HEK293 (cell line): ENCODE data around the gene PLOD3.

Experiments
- CTCF ChIA-PET: fragments of 350-600 bp; formaldehyde crosslinking; extraction: SDS; loops from one replicate; lab custom pipeline; 2021; ENCODE audit warnings: antibody characterized with exemption; lab: Yijun Ruan, JAX
- POLR2A ChIA-PET: fragments of 300-600 bp; formaldehyde crosslinking; extraction: SDS; loops from one replicate; lab custom pipeline; 2020; ENCODE audit warnings: antibody characterized with exemption, inconsistent platforms; lab: Yijun Ruan, JAX
- H3K27ac ChIP-seq: fragments of 200-500 bp; sonication (Bioruptor generic); 2 replicates; pipeline ENCODE4 v1.5.1; 2014; ENCODE audit warnings: low read depth, low read length, control low read depth, inconsistent platforms; ENCODE audit errors: extremely low read depth
- H3K36me3 ChIP-seq, 2 experiments: fragments of 200-500 bp in 1 of 2; sonication (Bioruptor generic) in 1 of 2; 1 replicate in 1 of 2; 2 replicates in 1 of 2; pipeline ENCODE4 v1.5.1; 2014 to 2017; ENCODE audit warnings: inconsistent platforms in 2 of 2, low read length in 2 of 2; ENCODE audit not compliant: control insufficient read depth in 2 of 2, insufficient read depth in 1 of 2
- H3K4me1 ChIP-seq: fragments of 200-500 bp; sonication (Bioruptor generic); 2 replicates; pipeline ENCODE4 v1.5.1; 2014; ENCODE audit warnings: mild to moderate bottlenecking, low read length, inconsistent platforms; ENCODE audit not compliant: control insufficient read depth, insufficient read depth
- H3K4me3 ChIP-seq: 2 replicates; pipeline ENCODE4 v1.5.1; 2011; ENCODE audit warnings: low read depth, mild to moderate bottlenecking, control low read depth, low read length, moderate library complexity
- H3K9me3 ChIP-seq: fragments of 200-500 bp; sonication (Bioruptor generic); 2 replicates; pipeline ENCODE4 v1.5.1; 2014; ENCODE audit warnings: low read depth, low read length, inconsistent platforms; ENCODE audit not compliant: control insufficient read depth, insufficient read depth
- BCL11B ChIP-seq: fragments of 450-650 bp; formaldehyde crosslinking; IDR thresholded peaks from 2 replicates; pipeline ENCODE4 v1.5.1; 2016; ENCODE audit warnings: low read depth, missing biosample characterization, missing genetic modification characterization
- CTCF ChIP-seq: fragments of 450-650 bp; formaldehyde crosslinking; IDR thresholded peaks from 2 replicates; pipeline ENCODE4 v1.5.1; 2016; ENCODE audit warnings: missing biosample characterization, missing genetic modification characterization
- EGR2 ChIP-seq: fragments of 450-650 bp; formaldehyde crosslinking; IDR thresholded peaks from 2 replicates; pipeline ENCODE4 v1.5.1; 2016; ENCODE audit warnings: low read depth, missing biosample characterization, missing genetic modification characterization
- KLF16 ChIP-seq: fragments of 450-650 bp; formaldehyde crosslinking; IDR thresholded peaks from 2 replicates; pipeline ENCODE4 v1.5.1; 2017; ENCODE audit warnings: missing biosample characterization, missing genetic modification characterization
- MYNN ChIP-seq: fragments of 450-650 bp; formaldehyde crosslinking; IDR thresholded peaks from 2 replicates; pipeline ENCODE4 v1.5.1; 2016; ENCODE audit warnings: missing biosample characterization, missing genetic modification characterization, borderline replicate concordance
- MZF1 ChIP-seq: fragments of 450-650 bp; formaldehyde crosslinking; IDR thresholded peaks from 2 replicates; pipeline ENCODE4 v1.5.1; 2017; ENCODE audit warnings: missing biosample characterization, missing genetic modification characterization, borderline replicate concordance
- SCRT1 ChIP-seq: fragments of 450-650 bp; formaldehyde crosslinking; IDR thresholded peaks from 2 replicates; pipeline ENCODE4 v1.5.1; 2016; ENCODE audit warnings: missing biosample characterization, missing genetic modification characterization, borderline replicate concordance
- SCRT2 ChIP-seq: fragments of 450-650 bp; formaldehyde crosslinking; IDR thresholded peaks from 2 replicates; pipeline ENCODE4 v1.5.1; 2016; ENCODE audit warnings: missing biosample characterization, missing genetic modification characterization
- ZBTB26 ChIP-seq: fragments of 450-650 bp; formaldehyde crosslinking; optimal IDR thresholded peaks from 2 replicates; pipeline ENCODE3; 2016; ENCODE audit warnings: missing biosample characterization, mild to moderate bottlenecking, missing genetic modification characterization
- ZFP41 ChIP-seq: fragments of 450-650 bp; formaldehyde crosslinking; IDR thresholded peaks from 2 replicates; pipeline ENCODE4 v1.5.1; 2016; ENCODE audit warnings: missing biosample characterization, missing genetic modification characterization, borderline replicate concordance
- ZNF146 ChIP-seq: fragments of 450-650 bp; formaldehyde crosslinking; IDR thresholded peaks from 2 replicates; pipeline ENCODE4 v1.5.1; 2016; ENCODE audit warnings: missing biosample characterization, missing genetic modification characterization
- ZNF175 ChIP-seq: fragments of 450-650 bp; formaldehyde crosslinking; IDR thresholded peaks from 2 replicates; pipeline ENCODE4 v1.5.1; 2016; ENCODE audit warnings: missing biosample characterization, missing genetic modification characterization
- ZNF248 ChIP-seq: fragments of 450-650 bp; formaldehyde crosslinking; IDR thresholded peaks from 2 replicates; pipeline ENCODE4 v1.5.1; 2017; ENCODE audit warnings: missing biosample characterization, missing genetic modification characterization
- ZNF266 ChIP-seq: fragments of 450-650 bp; formaldehyde crosslinking; IDR thresholded peaks from 2 replicates; pipeline ENCODE4 v1.5.1; 2016; ENCODE audit warnings: missing biosample characterization, missing genetic modification characterization, low read depth
- ZNF362 ChIP-seq: fragments of 450-650 bp; formaldehyde crosslinking; IDR thresholded peaks from 2 replicates; pipeline ENCODE4 v1.5.1; 2016; ENCODE audit warnings: missing biosample characterization, missing genetic modification characterization
- ZNF426 ChIP-seq: fragments of 450-650 bp; formaldehyde crosslinking; IDR thresholded peaks from 2 replicates; pipeline ENCODE4 v1.5.1; 2017; ENCODE audit warnings: missing biosample characterization, missing genetic modification characterization, mild to moderate bottlenecking, inconsistent platforms, moderate library complexity
- ZNF529 ChIP-seq: fragments of 450-650 bp; formaldehyde crosslinking; IDR thresholded peaks from 2 replicates; pipeline ENCODE4 v1.5.1; 2017; ENCODE audit warnings: missing genetic modification characterization, missing biosample characterization; ENCODE audit not compliant: insufficient replicate concordance
- ZNF600 ChIP-seq: fragments of 450-650 bp; formaldehyde crosslinking; IDR thresholded peaks from 2 replicates; pipeline ENCODE4 v1.5.1; 2016; ENCODE audit warnings: missing biosample characterization, missing genetic modification characterization
- ZNF623 ChIP-seq: fragments of 450-650 bp; formaldehyde crosslinking; IDR thresholded peaks from 2 replicates; pipeline ENCODE4 v1.5.1; 2016; ENCODE audit warnings: missing biosample characterization, missing genetic modification characterization
- ZNF707 ChIP-seq: fragments of 450-650 bp; formaldehyde crosslinking; IDR thresholded peaks from 2 replicates; pipeline ENCODE4 v1.5.1; 2016; ENCODE audit warnings: missing biosample characterization, missing genetic modification characterization

PLOD3 gene

GRCh38 chr7:101236292-101236835 is 19.0 kb upstream of the PLOD3 start:
- Histone ChIP-seq H3K9me3 (no peaks in the 10 kb centered on the region), H3K4me3 (no peak overlapping the region), H3K4me1 (no peaks in the 10 kb centered on the region), H3K36me3 (peaks cover 0 to 37% of the 10 kb centered on the region in 2 experiments; a peak in 2 of 3 replicates), H3K27ac (no peak overlapping the region)
- TF ChIP-seq KLF16 (no peak), ZNF426 (tag by site-specific recombination) (no peak), ZFP41 (tag by site-specific recombination) (no peak)
- CTCF ChIA-PET: interaction anchor here (1.5 to 1.8 kb wide), 2 partner anchors 8 to 47 kb away, joined by 3 to 28 read pairs; partner anchors contain the start of gene FIS1
- POLR2A ChIA-PET: interaction anchor here (0.6 to 1.0 kb wide), 2 partner anchors 46 to 92 kb away, joined by 3 read pairs; no protein-coding TSS in a partner anchor

GRCh38 chr7:101235522-101235921 is 18.1 kb upstream of the PLOD3 start:
- peaks cover 0 to 32% of the 10 kb centered on the region in 2 experiments; a peak in 2 of 3 replicates for H3K36me3 ChIP-seq
- ChIA-PET POLR2A (interaction anchor here (1.0 to 1.3 kb wide), 2 partner anchors 9 to 47 kb away, joined by 3 to 8 read pairs; no protein-coding TSS in a partner anchor), CTCF (interaction anchor here (0.6 to 1.8 kb wide), 6 partner anchors 9 to 158 kb away, joined by 3 to 28 read pairs (median 4); partner anchors contain the start of gene FIS1)
- no peak overlapping the region for H3K4me3 ChIP-seq
- H3K9me3 ChIP-seq: no peaks in the 10 kb centered on the region
- TF ChIP-seq ZNF529 (tag by site-specific recombination) (no peak), ZNF146 (tag by site-specific recombination) (no peak), ZNF707 (tag by site-specific recombination) (no peak), ZBTB26 (tag by site-specific recombination) (no peak), ZNF175 (tag by site-specific recombination) (no peak), ZNF623 (no peak), ZNF266 (no peak), ZNF600 (tag by site-specific recombination) (no peak), SCRT1 (no peak)
- no peaks in the 10 kb centered on the region for H3K4me1 ChIP-seq
- no peak overlapping the region for H3K27ac ChIP-seq

GRCh38 chr7:101235050-101235449 is 17.7 kb upstream of the PLOD3 start:
- Histone ChIP-seq H3K36me3 (peaks cover 0 to 27% of the 10 kb centered on the region in 2 experiments; a peak in 2 of 3 replicates), H3K9me3 (no peaks in the 10 kb centered on the region)
- CTCF ChIA-PET: interaction anchor here (0.6 to 1.8 kb wide), 6 partner anchors 9 to 159 kb away, joined by 3 to 28 read pairs (median 4); partner anchors contain the start of genes FIS1 and ZNHIT1
- POLR2A ChIA-PET: interaction anchor here (1.0 to 1.3 kb wide), 2 partner anchors 9 to 48 kb away, joined by 3 to 8 read pairs; no protein-coding TSS in a partner anchor
- TF ChIP-seq ZNF362 (tag by site-specific recombination): no peak
- no peak for TF ChIP-seq MYNN (tag by site-specific recombination)
- TF ChIP-seq SCRT2 (tag by site-specific recombination): 0 out of 2 replicates have a peak, but pooled peaks have one; percentile 49
- no peak for TF ChIP-seq BCL11B (tag by site-specific recombination)
- no peak for TF ChIP-seq ZNF248 (tag by site-specific recombination)
- TF ChIP-seq EGR2 (tag by site-specific recombination): 0 out of 2 replicates have a peak, but pooled peaks have one; percentile 2
- peak; percentile 48; the same call in 1 of the 2 replicates for TF ChIP-seq CTCF (tag by site-specific recombination)
- TF ChIP-seq MZF1 (tag by site-specific recombination): no peak
- TF ChIP-seq, all 188 proteins: peak for 3
- Histone ChIP-seq H3K4me3 (no peak overlapping the region), H3K27ac (no peak overlapping the region), H3K4me1 (no peaks in the 10 kb centered on the region)
